Epithelial cell of proximal tubule (primary cell): ENCODE measurements around the gene FGD4. TPM values are rescaled to one million over a fixed set of nuclear protein-coding genes. Genes with fewer than 3 reads are reported as not detected.
A peak's percentile ranks its signal among the peaks of the same experiment; 100 is the strongest.
"Not testable (repeated sequence)": the region's sequence is repeated elsewhere in the genome, so short reads cannot be mapped to it uniquely, and the experiment has no call there.

Experiments used
- DNase-seq: peaks from one replicate; pipeline ENCODE4 v3.0.0-alpha.2; 2011; ENCODE audit warnings: low read depth
- H3K4me3 ChIP-seq: 2 replicates; pipeline ENCODE4 v1.5.1; 2011; ENCODE audit warnings: low read depth, mild to moderate bottlenecking, low read length
- CTCF ChIP-seq: conservative IDR thresholded peaks from 2 replicates; pipeline ENCODE4 v1.5.1; 2012; ENCODE audit warnings: low read depth, mild to moderate bottlenecking, low read length
- total RNA-seq: library from RNA; depleted of rRNA; stranded (reverse); fragments of >200 nt; gene quantifications from 2 replicates; pipeline ENCODE4 v1.2.3, GENCODE V29; 2015

Gene FGD4
- total RNA-seq, 1 donor from 2014 or later: 19.9 TPM

GRCh38 chr12:32532422-32532821 lies 133.1 kb downstream of the FGD4 start:
- no peak overlapping the region for H3K4me3 ChIP-seq
- DNase-seq: no peak
- no peak for TF ChIP-seq CTCF

DNA sequence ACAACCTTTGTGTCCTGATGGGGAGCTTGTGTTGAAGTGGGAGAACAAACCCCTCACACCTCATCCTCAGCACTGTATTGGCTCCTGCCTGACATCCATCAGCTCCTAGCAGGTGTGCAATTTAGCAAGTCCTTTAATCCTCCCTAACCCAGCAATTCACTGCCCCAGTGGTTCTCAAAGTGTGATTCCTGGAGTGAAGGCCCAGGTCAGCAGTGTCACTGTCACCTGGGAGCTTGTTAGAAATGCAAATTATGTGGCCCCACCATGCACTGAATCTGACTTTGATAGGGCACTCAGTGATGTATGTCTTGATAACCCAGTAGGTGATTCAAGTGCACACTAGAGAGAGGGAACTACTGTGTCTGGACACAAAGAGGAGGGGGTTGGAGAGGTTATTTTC lies 133.6 kb downstream of the FGD4 start:
- no peak for TF ChIP-seq CTCF
- no peak overlapping the region for H3K4me3 ChIP-seq
- DNase-seq: no peak

GRCh38 chr12:32533506-32533905 lies 134.1 kb downstream of the FGD4 start:
- not testable (repeated sequence) for H3K4me3 ChIP-seq, DNase-seq

DNA sequence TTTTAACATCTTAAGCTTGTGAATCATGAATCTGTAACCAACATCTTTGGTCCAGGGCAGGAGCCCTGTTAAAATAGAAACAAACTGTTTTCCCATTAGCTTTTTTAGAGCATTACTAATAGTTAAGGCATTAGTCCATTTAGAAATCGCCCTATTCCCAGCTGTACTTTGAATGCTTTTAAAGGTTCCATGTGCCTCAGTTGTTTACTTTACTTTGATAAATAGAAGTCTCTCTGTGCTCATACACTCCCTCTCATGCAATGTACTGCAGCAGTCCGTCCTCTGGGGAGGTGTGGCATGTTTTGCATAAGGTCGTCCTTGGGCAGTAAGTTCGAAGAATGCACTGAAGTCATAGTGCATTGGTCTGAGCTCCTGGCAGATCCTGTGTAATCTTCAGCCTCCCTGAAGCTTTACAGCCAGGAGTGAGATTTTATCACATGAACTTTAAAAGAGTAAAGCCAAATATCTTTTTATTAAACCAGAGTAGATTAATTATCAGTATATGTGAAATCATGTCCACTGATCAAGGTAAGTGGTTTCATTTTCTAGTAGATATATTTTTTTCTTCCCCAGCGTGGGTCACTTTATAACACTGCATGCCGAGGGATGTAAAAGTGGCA lies 134.7 kb downstream of the FGD4 start:
- peak overlapping the region; percentile 32 for H3K4me3 ChIP-seq
- TF ChIP-seq CTCF: no peak
- DNase-seq: peak; percentile 70

DNA sequence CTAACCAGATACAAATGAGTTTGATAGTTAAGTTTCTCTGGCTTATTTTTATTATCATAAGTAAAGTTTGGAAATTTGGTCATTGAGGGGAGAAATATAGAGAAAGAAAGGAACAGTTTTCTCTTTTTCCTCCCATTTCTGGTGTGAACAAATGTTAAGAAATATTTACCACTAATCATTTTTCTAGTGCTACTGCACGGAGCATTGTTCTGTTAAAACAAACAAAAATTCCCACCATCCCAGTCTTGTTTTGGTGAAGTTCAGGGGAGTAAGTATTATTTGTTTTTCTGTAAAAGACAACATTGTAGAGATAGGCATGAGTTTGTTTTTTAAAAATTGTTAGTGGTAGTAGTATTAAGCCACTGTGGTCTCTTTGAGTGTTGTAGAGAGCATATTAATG lies 135.3 kb downstream of the FGD4 start:
- no peak for DNase-seq
- peak overlapping the region; percentile 32 for H3K4me3 ChIP-seq
- TF ChIP-seq CTCF: no peak

DNA sequence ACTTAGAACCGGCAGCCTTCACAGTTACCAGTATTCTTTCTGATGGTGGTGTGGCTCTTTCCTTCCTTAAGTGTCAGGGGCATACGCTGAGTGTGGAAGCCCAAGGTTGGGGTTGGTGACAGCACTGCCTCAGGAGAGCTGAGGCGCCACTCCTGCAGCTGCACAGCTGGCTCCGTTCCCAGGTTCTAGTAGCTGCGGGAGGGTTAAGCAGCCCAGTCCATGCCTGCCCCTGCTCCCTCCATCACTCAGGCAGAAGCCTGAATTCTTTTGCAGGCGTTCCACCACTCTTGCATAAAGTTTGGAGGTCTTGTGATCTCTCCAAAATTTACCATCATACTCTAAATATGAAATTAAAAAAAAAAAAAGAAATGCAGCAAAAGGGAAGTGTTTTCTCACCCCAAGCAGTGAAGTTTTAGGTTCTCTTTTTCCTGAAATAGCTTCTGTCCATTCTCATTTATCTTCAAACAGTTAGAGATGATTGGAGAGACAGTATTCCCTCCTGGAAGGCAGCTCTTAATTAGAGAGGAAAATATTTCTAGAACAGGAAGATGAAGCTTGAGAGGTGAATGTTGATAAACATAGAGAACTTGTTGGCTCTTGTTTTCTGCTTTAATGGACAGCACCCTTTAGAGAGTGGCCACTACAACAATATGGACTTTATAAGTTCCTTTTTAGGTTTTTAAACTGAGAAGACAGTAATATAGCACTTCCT lies 136.1 kb downstream of the FGD4 start:
- no peak for TF ChIP-seq CTCF
- DNase-seq: no peak
- H3K4me3 ChIP-seq: peak overlapping the region; percentile 32

GRCh38 chr12:32536000-32536345 lies 136.6 kb downstream of the FGD4 start:
- H3K4me3 ChIP-seq: no peak overlapping the region
- TF ChIP-seq CTCF: no peak
- DNase-seq: no peak
